AG09309 (cell line): ENCODE data around the gene NCAPH2.

Experiments used
- DNase-seq: peaks from one replicate; pipeline ENCODE4 v3.0.0-alpha.2; 2010; ENCODE audit warnings: low read depth
- H3K4me3 ChIP-seq: 2 replicates; pipeline ENCODE4 v1.5.1; 2011; ENCODE audit warnings: mild to moderate bottlenecking, low read depth, low read length, moderate library complexity; ENCODE audit not compliant: control insufficient read depth
- CTCF ChIP-seq: IDR thresholded peaks from 2 replicates; pipeline ENCODE4 v1.5.1; 2011; ENCODE audit warnings: mild to moderate bottlenecking, low read depth, low read length, inconsistent platforms; ENCODE audit not compliant: insufficient read depth, control insufficient read depth; ENCODE audit errors: missing control alignments

The NCAPH2 gene

DNA sequence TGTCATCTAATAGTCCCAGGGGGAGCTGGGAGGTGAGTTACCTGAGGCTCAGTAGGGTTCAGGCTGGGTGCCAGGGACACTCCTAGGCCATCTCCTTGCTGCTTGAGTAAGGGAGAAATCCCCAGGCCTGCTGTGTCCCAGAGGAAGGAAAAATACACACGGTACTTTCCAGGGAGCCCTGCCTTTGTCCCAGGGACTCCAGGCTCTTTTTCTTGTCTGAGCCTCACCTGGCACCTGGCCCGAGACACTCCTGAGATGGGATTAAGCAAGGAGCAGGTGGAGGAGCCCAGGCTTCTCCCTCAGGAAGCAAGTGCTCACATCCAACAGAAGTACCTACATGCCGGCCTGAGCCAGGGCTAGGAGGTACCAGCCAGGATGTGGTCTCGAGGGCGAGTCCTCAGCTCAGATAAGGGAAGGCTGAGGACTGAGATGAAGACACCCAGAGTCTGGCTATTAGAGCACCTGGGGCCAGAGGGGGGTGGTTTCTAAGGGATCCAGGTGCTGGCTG lies 36.8 kb downstream of the NCAPH2 start:
- TF ChIP-seq CTCF: no peak
- no peak overlapping the region for H3K4me3 ChIP-seq
- no peak for DNase-seq

GRCh38 chr22:50545522-50546325 lies 37.7 kb downstream of the NCAPH2 start, which contains the start of gene KLHDC7B:
Gene KLHDC7B (plus strand): TSS chr22:50545899. CDS start chr22:50546244, 345 bp downstream.
- no peak within 1 kb of the TSS for H3K4me3 ChIP-seq
- no peak for DNase-seq
- peak; percentile 45 for TF ChIP-seq CTCF

DNA sequence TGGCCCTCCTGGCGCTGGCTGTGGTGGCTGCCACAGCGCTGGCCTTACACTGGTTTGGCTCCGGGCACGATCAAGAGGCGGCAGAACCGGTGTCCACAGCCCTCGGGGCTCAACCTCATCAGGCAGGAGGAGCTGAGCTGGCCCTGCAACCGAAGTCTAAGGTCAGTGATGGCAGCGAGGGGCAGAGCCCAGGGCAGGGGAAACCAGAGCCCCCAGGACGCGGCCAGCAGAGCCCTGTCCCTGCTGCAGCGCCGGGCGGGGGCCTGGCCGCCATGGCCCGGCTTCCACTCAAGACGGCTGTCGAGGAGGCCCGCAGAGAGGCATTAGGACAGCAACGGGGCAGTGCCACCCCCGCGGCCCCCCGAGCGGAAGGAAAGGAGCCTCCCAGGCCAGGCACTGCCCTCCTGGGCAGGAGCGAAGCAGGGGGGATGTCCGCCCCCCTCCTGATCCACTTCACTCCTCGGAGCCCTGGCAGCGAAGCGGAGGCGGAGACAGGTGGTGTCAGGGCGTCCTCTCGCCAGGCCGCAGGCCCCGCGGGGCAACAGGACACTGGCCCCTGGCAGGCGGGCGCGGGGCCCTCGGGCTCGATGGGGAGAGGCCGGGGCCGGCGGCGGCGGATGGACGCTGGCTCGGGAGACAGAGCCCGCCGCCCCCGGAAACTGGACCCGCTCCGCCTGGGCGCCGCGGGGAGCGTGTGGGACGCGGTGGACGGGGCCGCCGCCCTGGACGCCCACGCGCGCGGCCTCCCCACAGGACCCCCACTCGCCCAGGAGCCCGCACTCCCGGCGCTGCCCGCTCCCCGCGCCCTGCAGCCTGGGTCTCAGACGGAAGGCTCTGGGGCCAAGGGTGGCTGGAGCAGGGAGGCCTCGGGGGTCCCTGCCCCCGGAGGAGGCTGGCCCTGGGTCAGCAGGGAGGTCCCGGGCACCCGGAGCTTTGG lies 38.6 kb downstream of the NCAPH2 start:
- no peak overlapping the region for H3K4me3 ChIP-seq
- TF ChIP-seq CTCF: no peak
- no peak for DNase-seq

GRCh38 chr22:50547263-50547985 lies 39.4 kb downstream of the NCAPH2 start:
- H3K4me3 ChIP-seq: no peak overlapping the region
- DNase-seq: no peak
- TF ChIP-seq CTCF: no peak

- no peak for DNase-seq
- TF ChIP-seq CTCF: no peak
- no peak overlapping the region for H3K4me3 ChIP-seq
Measured at GRCh38 chr22:50548040-50548920, 40.3 kb downstream of the NCAPH2 start.
